ENCODE data around the gene HEXB.
"Not testable (repeated sequence)": the region's sequence is repeated elsewhere in the genome, so short reads cannot be mapped to it uniquely, and the experiment has no call there.

HEXB gene

DNA sequence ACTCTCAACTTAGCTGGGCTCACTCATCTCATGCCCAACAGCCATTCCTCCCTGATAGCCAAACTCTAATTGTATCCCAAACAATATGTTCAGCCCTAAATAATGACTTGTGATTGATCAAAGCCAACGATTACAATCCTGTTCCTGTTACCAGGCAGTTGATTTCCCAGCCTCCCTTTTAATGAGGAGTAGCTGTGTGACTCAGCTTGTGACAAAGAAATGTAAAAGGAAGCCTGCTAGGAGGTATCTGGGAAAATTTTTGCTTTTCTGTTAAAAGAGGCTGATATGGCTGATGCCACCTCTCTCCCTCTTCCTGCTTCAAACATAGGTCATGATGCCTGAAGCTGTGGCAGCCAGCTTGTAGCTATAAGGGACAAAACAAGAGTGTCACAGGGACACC is 24.9 kb upstream of the HEXB start:
- no peak for DNase-seq

DNA sequence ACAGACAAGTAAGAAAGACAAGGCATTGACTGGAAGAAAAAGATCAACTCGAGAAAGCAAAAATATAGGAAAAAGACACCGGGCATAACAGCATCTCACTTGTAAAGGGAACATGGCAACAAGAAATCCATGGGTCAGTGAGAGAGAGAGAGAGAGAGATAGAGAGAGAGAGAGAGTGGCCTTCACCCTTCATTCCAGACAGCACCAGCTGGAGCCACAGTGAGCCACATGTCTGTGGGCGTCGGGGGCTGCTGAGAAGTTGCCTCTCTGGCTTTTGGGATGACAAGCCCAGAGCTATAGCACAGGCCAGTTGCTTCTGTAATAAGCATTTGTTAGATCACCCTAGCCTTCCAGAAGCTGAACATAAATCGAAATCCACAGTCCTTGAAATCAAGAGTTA is 24.2 kb upstream of the HEXB start:
- no peak for DNase-seq

DNA sequence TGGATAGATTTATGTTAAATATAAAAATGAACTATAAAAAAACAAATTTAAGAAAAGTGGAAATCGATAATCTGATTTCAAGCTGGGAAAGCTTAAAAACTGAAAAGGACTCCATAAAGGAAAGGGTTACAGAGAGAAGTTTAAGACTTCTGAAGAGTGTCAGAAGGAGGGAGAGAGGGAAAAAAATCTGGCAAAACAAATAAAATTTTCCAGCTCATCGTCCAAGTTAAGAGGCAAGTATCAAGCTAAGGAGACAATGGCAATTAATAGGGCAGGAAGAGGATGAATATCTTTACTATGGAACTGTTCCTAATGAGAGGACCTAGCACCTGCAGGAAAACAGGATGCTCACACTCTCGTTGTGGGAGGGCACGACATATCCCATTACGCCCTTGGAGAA is 20.5 kb upstream of the HEXB start:
- DNase-seq = no peak

DNA sequence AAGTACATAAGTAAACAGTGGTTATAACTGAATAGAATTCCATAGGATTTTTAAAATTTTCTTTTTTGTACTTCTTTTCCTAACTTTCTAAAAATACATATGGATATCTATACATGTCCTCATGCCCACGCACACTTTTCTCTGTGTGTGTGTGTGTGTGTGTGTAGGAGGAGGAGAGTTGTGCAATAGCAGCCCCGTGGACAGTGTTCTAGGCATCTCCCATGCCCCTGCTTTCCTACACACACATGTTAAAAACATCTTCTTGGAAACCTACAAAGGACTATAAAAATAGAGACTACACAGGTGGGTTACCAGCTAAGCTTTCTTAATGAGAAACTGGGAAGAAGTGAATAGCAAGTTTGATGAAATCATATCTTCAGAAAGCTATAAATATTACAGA is 19.8 kb upstream of the HEXB start:
- DNase-seq = no peak

DNA sequence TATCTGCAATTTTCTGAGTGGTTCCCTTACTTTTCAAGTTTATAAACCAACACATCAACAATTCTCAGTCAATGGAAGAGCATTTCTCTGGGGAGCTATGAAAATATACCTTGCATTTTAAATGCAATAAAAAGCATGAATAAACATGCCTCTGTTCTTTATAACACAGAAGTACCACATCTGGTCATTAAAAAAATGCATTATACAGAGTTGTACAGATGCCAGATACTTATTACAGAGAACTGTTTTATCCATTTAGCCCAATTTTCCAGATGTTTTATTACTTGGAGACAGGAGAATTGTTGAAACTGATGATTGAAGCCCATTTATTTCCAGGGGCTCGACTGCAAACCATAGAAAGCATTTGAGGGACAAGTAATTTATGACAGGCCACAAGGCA is 19.2 kb upstream of the HEXB start:
- no peak for DNase-seq

DNA sequence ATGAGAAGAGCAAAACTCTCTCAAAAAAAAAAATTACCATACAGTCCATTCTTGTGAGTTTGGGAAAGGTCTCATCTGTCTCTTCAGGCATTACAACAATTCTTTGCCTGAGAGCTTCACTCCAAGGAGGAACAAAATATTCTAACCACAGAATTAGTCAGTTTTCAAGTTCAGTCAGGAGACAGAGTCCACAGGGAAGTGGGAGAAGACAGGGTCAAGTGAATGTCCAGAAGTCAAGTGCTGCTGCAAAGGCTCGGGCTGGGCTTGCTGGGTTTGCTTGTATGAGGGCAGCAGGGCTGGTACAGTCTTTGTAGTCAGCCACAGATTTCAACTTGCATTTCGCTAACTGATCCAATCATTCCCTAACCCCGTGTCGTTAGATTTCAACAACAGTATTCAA is 17.6 kb upstream of the HEXB start:
- DNase-seq = no peak

DNA sequence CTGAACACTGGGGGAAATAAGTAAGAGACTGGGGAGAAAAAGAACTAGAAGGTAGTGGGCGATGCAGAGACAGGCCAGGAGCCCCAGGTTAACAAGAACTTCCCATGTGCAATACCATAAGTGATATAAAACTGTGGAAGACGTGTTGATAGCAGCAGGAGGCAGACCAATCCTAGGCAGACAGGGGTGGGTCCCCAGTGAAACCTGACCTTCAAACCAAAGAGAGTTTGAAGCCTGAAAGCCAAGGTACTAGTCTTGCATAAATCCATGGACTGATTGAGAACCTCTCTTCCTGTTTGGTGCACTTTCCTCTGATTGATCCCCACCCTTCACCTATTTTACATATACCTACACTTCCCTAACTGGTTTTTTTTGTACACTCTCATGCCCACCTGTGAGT is 15.2 kb upstream of the HEXB start:
- DNase-seq = no peak

DNA sequence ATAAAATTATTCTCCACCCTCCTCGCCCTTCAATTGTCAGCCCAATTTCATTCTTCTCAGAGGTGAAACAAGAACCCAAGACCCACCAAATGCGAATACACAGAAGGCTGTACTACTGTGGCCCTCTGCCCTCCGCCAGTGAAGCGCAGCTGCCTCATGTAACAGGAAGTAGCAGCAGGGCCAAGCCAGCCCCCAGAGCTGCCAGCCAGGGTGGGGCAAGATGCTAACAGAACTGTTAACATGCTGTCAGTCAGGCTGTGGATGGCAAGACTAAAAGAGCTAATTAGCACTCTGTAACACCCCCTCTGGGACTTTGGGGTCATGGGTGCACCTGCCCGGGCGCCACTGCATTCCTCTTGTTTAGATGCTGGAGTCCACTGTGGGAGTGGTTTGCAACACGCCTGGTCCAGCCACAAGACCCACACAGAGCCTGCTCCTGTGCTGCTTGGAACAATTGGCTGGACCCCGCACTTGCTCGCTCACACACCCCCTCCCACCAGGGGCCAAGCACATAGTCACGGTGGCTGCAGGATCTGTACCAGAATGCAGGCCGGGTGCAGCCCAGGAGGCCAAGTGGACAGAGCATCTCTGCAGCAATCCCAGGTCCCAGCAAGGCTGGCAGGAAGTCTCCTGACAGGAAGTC is 14.5 kb upstream of the HEXB start:
- no peak for DNase-seq

DNA sequence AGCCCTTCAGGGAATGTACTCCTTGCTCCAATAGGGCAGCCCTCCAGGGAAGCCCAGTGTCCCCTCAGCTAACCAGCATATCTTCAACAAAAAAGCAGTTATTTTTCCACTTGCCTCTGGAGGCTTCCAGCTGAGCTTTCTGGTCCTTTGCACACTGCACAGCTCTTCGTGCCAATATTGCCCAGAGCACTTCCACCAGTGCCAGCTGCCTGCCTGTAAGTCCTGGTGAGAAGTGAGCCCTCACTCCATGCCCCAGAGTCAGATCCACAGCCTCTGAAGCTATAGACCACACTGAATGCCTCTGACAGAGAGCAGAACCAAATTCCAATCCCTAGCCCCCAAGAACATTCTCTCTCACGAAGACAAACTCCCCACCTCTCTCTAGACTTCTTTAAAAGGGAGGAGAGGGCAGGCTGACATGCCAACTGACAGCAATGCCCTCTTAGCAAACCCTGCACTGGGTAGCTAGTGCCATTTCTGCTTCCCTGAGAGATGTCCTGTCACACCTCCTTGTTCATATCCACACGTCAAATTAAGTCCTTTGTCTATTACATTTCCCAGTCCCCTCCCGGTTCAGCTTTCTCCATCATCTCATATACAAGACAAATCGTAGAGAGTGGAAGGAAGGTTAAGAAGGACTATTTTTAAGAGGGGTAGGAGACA is 12.7 kb upstream of the HEXB start:
- DNase-seq = no peak

DNA sequence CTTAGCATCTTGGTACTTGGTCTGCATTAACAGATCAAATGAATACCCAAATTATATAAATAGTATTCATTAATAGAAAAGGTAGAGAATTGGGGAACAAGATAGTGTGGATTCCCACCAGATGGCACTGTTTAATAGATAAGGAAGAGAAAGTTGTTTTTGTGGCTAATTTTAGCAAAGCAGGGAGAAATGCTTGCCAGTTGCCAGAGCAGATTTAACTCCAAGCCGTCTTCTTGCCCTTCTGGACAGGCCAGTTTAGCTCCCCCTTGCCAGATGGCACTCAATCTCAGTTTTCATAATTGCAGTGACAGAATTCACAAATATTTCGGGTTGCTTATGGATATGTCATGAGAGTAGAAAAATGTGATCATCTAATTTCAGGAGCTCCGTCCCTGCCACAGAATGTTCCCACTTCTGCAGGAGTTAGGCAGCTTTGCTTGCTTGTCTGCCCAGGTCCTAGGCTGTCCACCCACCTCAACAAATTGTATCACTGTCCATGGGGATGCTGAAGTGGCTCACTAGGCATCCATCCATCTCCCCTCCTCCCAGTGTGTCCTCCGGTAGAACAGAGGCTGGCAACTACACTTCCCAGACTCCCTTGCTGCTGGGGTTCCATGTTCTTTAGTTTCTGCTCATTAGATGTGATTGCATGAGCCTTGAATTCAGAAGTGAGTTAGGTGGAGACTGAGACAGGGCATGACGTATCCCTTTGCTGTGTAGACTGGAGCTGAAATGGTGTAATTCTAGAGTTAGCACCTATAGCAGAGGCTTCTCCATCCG is 11.8 kb upstream of the HEXB start:
- DNase-seq = no peak

DNA sequence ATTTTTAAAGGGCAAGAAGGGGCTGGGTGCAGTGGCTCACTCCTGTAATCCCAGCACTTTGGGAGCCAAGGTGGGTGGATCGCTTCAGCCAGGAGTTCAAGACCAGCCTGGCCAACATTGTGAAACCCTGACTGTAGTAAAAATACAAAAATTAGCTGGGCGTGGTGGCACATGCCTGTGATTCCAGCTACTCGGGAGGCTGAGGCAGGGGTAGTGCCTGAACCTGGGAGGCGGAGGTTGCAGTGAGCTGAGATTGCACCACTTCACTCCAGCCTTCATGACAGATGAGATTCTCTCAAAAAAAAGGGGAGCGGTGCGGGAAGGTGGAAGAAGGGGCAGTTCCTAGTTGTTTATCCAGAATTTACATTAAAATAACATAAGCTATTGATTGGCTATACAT is 8.6 kb upstream of the HEXB start:
- DNase-seq = not testable (repeated sequence)

DNA sequence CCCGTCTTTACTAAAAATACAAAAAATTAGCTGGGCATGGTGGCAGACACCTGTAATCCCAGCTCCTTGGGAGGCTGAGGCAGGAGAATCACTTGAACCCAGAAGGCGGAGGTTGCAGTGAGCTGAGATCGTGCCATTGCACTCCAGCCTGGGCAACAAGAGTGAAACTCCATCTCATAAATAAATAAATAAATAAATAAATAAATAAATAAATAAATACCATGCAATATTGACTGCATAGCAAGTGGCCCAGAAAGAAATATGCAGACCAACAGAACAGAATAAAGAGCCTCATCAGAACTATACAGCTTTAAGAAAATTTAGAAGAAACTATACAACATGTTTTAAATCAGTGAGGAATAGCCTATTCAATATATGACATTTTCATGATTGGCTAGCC is 6.9 kb upstream of the HEXB start:
- not testable (repeated sequence) for DNase-seq

DNA sequence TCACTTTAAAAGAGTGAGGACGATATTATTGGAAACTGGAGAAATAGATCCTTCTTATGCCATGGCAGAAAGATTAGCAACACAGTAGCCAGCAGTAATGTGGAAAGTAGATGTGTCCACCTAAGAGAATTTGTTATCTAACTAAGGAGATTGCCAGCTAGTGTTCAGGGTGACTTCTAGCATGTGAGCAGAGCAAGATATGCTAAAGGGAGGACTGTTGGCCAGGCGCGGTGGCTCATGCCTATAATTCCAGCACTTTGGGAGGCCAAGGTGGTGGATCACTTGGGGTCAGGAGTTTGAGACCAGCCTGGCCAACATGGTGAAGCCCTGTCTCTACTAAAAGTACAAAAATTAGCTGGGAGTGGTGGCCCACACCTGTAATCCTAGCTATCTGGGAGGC is 5.7 kb upstream of the HEXB start:
- not testable (repeated sequence) for DNase-seq

DNA sequence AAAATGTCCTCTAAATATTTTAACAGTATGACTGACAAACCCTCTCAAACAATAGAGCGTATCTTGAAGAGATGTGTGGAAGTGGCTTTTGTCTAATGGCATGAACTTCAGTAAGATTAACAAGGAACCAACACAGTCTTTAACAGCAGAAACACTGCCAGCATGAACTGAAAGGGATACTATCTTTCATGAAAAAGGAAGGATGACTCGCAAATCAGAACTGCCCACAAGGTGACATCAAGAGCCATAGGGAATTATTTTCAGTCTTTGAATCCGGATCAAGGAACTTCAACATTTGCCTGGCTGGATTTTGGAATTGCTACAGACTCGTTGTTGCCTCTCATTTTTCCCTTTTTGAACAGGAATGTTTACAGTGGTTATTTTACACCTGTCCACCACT is 5.1 kb upstream of the HEXB start:
- DNase-seq = no peak

DNA sequence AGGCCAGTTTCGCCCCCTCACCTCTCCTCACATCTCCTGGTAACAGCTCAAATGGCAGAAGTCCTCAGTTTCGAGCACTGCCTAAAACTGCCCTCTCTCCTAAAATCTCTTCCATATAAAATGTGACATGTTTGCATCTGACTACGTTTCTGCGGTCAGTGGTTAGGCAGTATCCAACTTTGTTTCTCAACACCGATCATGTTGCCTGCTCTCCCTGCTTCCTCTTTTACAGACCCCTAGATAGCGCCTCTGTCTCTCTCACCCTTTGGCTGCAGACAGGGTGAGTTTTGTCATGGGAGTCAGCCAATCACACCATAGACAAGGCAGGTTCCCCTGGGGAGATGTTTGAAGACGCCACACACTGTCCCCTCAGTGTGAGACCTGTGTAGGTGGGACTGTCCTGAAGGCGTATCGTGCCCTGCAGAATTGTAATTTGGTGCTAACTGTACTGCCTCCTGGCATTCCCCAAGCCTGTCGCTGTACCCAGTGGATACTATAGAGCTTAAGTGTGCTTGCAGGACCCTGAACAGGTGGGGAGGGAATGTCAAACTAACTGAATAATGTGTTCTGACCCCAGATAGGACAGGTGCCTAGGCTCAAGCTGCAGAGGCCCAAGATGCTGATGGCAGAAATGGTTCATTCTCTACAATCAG is 1.1 kb downstream of the HEXB start:
- no peak for DNase-seq

DNA sequence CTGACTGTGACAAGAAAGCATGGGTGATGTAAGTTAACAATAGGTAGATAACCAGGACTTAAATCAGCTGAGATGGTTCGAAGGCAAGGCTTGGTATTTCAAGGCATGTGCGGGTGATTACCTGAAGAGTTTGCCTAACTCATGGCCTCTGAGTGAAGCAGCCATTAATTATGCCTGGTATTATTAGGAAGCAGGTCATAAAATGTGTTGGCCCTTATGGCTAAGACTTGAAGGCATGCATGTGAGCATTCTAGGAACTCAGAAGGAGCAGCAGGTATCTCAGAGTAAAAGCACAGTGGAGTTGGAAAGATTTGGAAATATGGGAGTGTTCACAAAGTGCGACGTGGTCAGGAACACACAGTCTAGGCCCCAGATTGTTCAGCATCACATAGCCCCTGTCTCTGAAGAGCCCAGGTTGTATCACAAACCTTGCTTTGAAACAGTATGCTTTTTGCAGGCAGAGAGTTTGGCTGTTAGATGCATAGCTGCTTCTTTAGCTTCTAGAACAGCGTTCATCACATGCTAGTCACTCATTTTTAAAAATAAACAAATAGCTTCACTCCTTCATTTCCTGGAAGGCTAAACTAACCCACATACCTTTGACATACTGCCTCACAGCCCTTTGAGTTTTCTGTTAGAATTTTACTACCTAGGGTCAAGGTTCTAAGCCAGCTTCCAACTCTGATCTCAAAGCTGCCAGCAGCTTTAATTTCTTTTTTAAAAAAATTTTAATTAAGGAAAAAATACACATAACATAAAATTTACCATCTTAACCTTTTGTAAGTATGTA is 2.1 kb downstream of the HEXB start:
- no peak for DNase-seq

DNA sequence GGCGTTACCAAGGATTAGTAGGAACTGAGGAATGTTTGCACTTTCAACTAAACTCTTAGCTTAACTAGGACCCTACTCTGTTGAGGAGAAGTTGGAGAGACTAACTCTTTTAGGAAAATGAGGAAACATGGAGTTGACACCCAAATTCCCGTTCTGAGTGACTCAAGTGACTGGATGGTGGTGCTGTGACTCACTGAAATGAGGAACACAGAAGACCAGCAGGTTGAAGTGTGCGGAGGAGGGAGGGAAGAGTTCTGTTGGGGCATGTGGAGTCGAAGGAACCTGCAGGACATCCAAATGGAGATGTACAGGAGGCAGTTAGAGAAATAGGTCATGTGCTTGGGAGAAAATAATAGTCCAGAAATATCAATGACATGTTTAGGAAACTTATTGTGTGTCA is 8.2 kb downstream of the HEXB start:
- DNase-seq = no peak

DNA sequence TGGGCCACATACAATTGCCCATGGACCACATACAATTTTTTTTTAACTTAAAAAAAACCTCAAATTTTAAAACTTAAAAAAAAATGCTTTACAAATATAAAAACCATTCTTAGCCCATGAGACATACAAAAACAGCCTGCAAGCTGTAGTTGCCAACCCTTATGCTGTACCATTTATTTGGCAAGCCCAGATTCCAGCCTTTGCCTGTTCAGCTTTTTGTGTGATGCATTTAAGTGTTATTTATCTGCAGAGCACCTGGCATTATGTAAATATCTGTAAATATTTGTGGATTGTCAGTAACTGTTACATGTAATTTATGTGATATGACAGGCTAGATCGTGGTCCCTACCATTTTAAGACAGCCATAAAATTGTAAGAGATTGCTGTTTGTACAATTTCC is 32.6 kb downstream of the HEXB start:
- no peak for DNase-seq

DNA sequence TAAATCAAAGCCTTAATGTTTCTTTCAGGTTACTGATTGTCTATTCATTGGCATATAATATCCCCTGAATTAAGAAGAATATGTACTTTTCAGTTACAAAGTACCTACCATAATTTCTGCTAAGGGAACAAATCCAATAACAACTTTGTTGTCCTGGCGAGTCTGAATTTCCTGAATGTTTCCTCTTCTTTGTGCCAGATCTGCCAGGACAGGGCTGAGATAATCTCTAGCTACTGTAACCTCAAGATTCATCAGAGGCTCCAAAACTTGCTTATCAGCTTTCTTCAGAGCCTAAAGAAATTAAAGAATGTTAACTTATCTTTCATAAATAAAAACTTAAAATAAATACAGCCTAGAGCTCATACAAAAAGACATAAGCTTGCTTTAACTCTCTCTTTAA is 37.2 kb downstream of the HEXB start:
- DNase-seq = no peak

DNA sequence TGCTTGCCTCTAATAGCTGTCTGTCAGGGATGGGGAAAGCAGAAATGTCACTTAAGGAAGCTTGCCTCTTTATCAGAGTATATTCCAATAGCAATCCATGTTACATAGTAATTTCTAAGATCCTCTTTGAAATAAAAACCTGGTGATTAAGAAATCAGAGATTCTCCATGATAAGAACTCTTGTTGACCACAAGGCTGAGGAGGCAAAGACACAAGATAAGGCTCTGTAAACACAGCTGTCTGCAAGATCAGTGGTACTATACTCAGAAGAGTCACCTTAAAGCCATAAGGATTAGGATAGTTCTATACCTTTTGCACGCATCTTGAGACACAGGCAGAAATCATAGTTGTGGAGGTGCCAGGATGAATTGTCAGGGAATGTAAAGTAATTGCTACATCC is 40.3 kb downstream of the HEXB start:
- no peak for DNase-seq

DNA sequence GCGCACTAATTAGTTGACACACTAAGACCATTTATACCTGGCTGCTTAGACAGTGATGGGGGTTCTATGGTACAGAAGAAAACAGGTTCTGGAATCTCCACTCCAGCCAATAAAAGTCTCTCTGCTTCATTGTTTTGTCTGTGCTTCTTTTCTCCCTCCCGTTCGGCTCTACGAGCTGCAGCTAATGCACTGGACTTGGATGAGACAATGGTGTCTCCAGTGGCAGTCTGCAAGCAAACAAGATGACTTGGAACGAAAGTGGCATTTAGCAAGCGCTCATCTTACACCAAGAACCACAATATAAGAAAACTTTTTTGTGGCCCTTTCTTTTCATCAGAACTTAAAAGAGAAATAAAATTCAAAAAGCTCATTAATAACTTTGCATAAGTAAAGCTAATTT is 51.7 kb downstream of the HEXB start:
- DNase-seq = no peak

DNA sequence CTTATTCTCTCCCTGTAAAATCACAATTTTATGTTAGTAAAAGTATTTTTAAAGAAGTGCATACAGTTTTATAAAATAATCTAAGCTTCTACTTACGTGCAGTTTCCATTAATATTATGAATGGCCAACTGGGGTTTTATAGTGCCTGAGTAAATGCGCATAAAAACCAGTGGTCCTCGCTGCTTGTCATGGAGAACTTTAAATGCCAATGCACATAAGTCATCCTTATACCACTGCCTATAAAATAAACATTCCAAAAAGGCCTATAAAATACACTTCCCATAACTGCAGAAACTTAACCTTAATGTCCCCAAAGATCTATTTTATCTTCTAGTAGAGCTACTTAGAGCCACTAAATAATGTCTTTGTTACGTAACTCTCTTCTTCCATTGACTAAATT is 53.4 kb downstream of the HEXB start:
- DNase-seq = no peak

DNA sequence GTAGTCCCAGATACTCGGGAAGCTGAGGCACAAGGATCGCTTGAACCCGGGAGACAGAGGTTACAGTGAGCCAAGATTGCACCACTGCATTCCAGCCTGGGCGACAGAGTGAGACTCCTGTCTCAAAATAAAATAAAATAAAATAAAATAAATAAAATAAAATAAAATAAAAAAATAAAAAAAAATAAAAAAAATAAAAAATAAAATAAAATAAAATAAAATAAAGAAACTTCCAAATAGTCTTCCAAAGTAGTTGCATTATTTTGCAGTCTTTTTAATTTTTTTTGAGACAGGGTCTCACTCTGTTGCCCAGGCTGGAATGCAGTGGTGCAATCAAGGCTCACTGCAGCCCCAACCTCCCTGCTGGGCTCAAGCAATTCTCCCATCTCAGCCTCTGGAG is 63.7 kb downstream of the HEXB start:
- not testable (repeated sequence) for DNase-seq
